Retinal pigment epithelial cell (primary cell): ENCODE results near the gene POU2AF3.

Experiments
- DNase-seq: peaks from one replicate; pipeline ENCODE4 v3.0.0-alpha.2; 2010; ENCODE audit warnings: low read depth
- H3K4me3 ChIP-seq: 2 replicates; pipeline ENCODE4 v1.5.1; 2011; ENCODE audit warnings: mild to moderate bottlenecking, low read length, control low read depth, moderate library complexity
- CTCF ChIP-seq: conservative IDR thresholded peaks from 2 replicates; pipeline ENCODE4 v1.5.1; 2011; ENCODE audit warnings: low read depth, low read length, control low read depth, inconsistent platforms

Gene POU2AF3

DNA sequence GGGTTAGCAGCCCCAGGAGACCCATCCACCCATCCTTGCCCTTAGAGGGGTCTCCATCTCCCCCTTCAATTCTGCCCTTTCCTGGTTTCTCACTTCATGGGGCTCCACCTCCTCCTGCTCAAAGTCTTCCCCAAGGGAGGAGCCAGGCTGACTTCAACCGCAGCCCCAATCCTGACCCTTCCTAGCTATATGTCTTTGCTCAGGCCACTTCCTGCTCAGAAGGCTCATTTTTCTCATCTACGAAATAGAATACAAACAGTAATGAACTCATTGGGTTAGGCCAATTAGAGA lies 56.2 kb downstream of the POU2AF3 start:
- no peak overlapping the region for H3K4me3 ChIP-seq
- DNase-seq = no peak
- TF ChIP-seq CTCF = no peak

GRCh38 chr11:111355101-111355500 lies 56.8 kb downstream of the POU2AF3 start:
- no peak overlapping the region for H3K4me3 ChIP-seq
- no peak for DNase-seq
- TF ChIP-seq CTCF = no peak

GRCh38 chr11:111355956-111356659 lies 57.8 kb downstream of the POU2AF3 start:
- no peak for TF ChIP-seq CTCF
- DNase-seq = no peak
- no peak overlapping the region for H3K4me3 ChIP-seq

GRCh38 chr11:111356660-111357048 lies 58.3 kb downstream of the POU2AF3 start:
- H3K4me3 ChIP-seq = no peak overlapping the region
- TF ChIP-seq CTCF = no peak
- no peak for DNase-seq

DNA sequence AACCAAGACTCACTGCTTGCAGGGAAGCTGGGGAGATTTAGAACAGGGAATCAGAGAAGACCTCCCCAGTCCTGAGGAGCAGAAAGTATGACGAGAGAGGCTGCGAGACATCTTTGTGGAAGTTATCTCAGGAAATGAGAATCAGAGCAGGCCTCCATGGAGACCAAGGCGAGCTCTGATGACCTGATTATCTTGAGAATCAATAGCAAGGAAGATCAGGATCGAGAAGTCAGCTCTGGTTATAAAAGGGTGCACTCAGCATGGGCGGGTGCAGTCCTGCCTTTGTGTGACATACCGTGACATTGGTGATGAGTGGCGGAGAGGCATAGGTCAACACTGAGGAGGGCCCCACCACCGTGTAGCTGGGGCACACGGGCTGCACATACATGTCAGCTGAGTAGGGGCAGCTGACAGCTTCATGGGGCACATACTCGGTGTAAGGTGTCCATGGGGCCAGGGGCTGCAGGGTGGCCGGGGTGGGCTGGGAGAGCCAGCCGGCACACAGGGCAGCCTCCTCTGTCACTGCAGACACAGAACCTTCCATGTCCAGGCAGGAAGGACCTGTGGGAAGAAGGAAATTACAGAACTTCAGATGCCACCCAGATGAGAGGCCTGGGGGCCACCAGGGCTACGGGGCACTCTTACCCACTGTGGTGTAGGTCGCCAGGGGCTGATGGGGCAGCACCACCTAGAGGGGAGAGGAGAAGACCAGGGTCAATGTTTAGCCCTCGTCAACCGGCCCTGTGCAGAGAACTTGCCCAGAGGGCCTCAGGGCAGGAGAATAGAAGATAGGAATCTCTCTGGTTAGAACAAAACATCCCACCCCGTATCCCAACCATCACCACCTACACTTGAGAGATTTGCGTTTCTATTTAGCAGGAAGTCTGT lies 59.0 kb downstream of the POU2AF3 start:
- no peak for TF ChIP-seq CTCF
- no peak overlapping the region for H3K4me3 ChIP-seq
- DNase-seq = no peak
